Tibial artery (tissue), 4 donors: ENCODE results near the gene CREB3L4.

Experiments
- DNase-seq, 2 donors: peaks; one replicate each; pipeline ENCODE4 v3.0.0-alpha.2; 2019
- H3K27ac ChIP-seq, 2 donors: fragments of 200-600 bp; sonication (generic) in 1 of 2; 1 replicate in 1 of 2; 2 replicates in 1 of 2; pipeline ENCODE4 v1.5.1; 2018 to 2019; ENCODE audit warnings: mild to moderate bottlenecking in 1 of 2
- H3K27me3 ChIP-seq, 2 donors: fragments of 200-600 bp; sonication (generic) in 1 of 2; one replicate each; pipeline versions ENCODE4 v1.5.1 to v1.6.0; 2016 to 2019
- H3K36me3 ChIP-seq, 3 donors: fragments of 200-600 bp; sonication (generic) in 2 of 3; one replicate each; pipeline ENCODE4 v1.5.1; 2016 to 2019; ENCODE audit warnings: mild to moderate bottlenecking in 2 of 3
- H3K4me1 ChIP-seq, 4 donors: fragments of 200-600 bp; sonication (generic) in 2 of 4; 1 replicate in 3 of 4; 2 replicates in 1 of 4; pipeline ENCODE4 v1.5.1; 2016 to 2019
- H3K4me3 ChIP-seq, 2 donors: fragments of 200-600 bp; sonication (generic) in 1 of 2; 1 replicate in 1 of 2; 2 replicates in 1 of 2; pipeline ENCODE4 v1.5.1; 2018 to 2019; ENCODE audit warnings: mild to moderate bottlenecking in 2 of 2
- H3K9me3 ChIP-seq, 3 donors: fragments of 200-600 bp; sonication (generic) in 1 of 3; one replicate each; pipeline ENCODE4 v1.5.1; 2016 to 2019
- intact Hi-C: fragments of 100-400 bp; cut with DNase I; formaldehyde crosslinking; loops from one replicate; pipeline ENCODE4 v1.15.0; 2023; ENCODE audit warnings: low total_unique reads
- TF ChIP-seq, protein P1 (sequence below), 2 experiments: fragments of 200-600 bp in 1 of 2; fragments of 450-650 bp in 1 of 2; IDR thresholded peaks; one replicate each; pipeline ENCODE4 v1.5.1; 2017 to 2019; ENCODE audit warnings: antibody characterized with exemption in 2 of 2, mild to moderate bottlenecking in 1 of 2, moderate library complexity in 1 of 2

CREB3L4 gene, protein sequence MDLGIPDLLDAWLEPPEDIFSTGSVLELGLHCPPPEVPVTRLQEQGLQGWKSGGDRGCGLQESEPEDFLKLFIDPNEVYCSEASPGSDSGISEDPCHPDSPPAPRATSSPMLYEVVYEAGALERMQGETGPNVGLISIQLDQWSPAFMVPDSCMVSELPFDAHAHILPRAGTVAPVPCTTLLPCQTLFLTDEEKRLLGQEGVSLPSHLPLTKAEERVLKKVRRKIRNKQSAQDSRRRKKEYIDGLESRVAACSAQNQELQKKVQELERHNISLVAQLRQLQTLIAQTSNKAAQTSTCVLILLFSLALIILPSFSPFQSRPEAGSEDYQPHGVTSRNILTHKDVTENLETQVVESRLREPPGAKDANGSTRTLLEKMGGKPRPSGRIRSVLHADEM

DNA sequence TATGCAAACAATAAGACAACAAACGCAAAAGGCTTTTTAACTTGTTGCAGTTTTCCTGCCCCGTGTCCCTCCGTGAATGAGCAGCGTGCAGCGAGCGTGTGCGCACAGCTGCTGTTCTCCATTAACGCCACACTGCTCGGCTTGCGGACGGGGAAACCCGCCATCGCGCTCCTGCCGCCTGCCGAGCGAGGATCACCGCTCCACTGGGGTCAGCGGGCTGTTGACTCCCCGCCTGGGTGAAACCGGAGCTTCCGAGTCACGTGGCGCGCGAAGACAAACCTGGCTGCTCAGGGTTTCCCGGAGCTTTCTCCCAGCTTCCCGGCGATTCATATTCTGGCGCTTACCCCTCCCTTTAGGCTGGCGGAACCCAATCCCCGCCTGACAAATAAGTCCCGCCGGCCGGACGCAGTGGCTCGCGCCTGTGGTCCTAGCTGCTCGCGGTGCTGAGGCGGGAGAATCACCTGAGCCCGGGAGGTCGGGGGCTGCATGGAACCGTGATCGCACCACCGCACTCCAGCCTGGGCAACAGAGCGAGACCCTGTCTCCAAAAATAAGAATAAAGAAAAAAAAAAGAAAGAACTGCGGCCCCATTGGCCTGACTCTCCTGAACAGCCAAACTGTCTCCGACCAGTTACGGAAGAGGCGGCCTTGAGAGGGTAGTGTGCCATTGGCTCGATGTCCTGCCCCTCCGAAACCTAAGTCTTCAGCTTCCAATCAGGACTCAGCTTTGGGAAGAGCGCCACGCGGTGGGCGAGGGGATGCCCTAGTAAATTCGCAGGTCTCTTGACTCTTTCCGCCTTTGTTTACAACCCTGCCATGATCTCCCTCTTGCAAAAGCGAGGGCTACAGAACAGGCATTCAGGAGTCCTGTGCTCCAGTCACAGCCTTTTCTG is at the start of gene CREB3L4:
Gene CREB3L4, plus strand, starts transcription at position 796 of the 893 bp plus-strand sequence. CDS start 624 bp downstream, outside the sequence.
- Histone ChIP-seq H3K4me3 (peak within 1 kb of the TSS; percentile 62), H3K36me3 (peaks cover 0 to 2% (median 0%) of the 10 kb centered on the region in 3 donors), H3K9me3 (no peaks in the 10 kb centered on the region), H3K4me1 (peaks cover 0 to 50% (median 31%) of the 10 kb centered on the region in 4 donors), H3K27me3 (no peaks in the 10 kb centered on the region), H3K27ac (peak within 1 kb of the TSS; percentile 78 to 88)
- TF ChIP-seq, protein P1, sequence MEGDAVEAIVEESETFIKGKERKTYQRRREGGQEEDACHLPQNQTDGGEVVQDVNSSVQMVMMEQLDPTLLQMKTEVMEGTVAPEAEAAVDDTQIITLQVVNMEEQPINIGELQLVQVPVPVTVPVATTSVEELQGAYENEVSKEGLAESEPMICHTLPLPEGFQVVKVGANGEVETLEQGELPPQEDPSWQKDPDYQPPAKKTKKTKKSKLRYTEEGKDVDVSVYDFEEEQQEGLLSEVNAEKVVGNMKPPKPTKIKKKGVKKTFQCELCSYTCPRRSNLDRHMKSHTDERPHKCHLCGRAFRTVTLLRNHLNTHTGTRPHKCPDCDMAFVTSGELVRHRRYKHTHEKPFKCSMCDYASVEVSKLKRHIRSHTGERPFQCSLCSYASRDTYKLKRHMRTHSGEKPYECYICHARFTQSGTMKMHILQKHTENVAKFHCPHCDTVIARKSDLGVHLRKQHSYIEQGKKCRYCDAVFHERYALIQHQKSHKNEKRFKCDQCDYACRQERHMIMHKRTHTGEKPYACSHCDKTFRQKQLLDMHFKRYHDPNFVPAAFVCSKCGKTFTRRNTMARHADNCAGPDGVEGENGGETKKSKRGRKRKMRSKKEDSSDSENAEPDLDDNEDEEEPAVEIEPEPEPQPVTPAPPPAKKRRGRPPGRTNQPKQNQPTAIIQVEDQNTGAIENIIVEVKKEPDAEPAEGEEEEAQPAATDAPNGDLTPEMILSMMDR (IDR thresholded peaks at IDR 0.05) = peak; percentile 17 to 37
- DNase-seq = peak; percentile 94 to 96
- intact Hi-C loops = no loop called here

- Histone ChIP-seq H3K27me3 (no peaks in the 10 kb centered on the region), H3K4me1 (peaks cover 4 to 58% (median 34%) of the 10 kb centered on the region in 4 donors), H3K27ac (peak overlapping the region; percentile 0 to 97), H3K9me3 (no peaks in the 10 kb centered on the region), H3K4me3 (peak overlapping the region; percentile 98 to 100), H3K36me3 (peaks cover 0 to 8% (median 0%) of the 10 kb centered on the region in 3 donors)
- TF ChIP-seq, protein P1 (IDR thresholded peaks at IDR 0.05) = peak; percentile 21 to 28
- intact Hi-C loops = loop anchor here (10.0 kb wide), 1 partner anchor 55 kb away; the partner anchor contains the start of gene JTB
- no peak for DNase-seq
Observed at GRCh38 chr1:153919876-153920852, 47.5 kb upstream of the CREB3L4 start.

GRCh38 chr1:153921080-153921802 is 46.5 kb upstream of the CREB3L4 start:
- intact Hi-C loops = loop anchor here (10.0 kb wide), 1 partner anchor 54 kb away; the partner anchor contains the start of gene JTB
- peaks cover 4 to 54% (median 34%) of the 10 kb centered on the region in 4 donors for H3K4me1 ChIP-seq
- H3K27ac ChIP-seq = peak overlapping the region; percentile 95 to 97

DNA sequence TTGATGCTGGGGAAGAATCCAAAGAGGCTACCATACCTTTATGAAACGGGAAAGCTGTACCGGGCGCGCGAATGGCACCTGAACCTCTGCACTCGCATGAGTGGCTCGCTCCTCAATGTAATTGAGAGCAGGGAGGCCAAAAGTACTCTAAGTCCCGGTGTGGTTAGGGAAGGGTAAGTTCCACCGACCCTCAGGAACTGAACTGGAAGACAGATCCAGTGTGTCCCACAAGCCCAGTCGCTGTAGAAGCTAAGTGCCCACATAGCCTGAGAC is 46.0 kb upstream of the CREB3L4 start:
- no peak for DNase-seq

More at GRCh38 chr1:153921080-153921802, 46.5 kb upstream of the CREB3L4 start:
- H3K9me3 ChIP-seq = no peaks in the 10 kb centered on the region
- H3K4me3 ChIP-seq = peak overlapping the region; percentile 98 to 100
- no peak for DNase-seq
- H3K27me3 ChIP-seq = no peaks in the 10 kb centered on the region
- TF ChIP-seq, protein P1 (IDR thresholded peaks at IDR 0.05) = no peak
- H3K36me3 ChIP-seq = peaks cover 0 to 4% (median 0%) of the 10 kb centered on the region in 3 donors

More for the DNA sequence above, 46.0 kb upstream of the CREB3L4 start:
- intact Hi-C loops = loop anchor here (10.0 kb wide), 1 partner anchor 53 kb away; the partner anchor contains the start of gene JTB
- peak overlapping the region; percentile 95 to 97 for H3K27ac ChIP-seq
- TF ChIP-seq, protein P1 (IDR thresholded peaks at IDR 0.05) = no peak
- H3K36me3 ChIP-seq = peaks cover 0 to 4% (median 0%) of the 10 kb centered on the region in 3 donors
- no peaks in the 10 kb centered on the region for H3K27me3 ChIP-seq
- H3K9me3 ChIP-seq = no peaks in the 10 kb centered on the region
- peak overlapping the region; percentile 98 to 100 for H3K4me3 ChIP-seq
- H3K4me1 ChIP-seq = peaks cover 4 to 52% (median 34%) of the 10 kb centered on the region in 4 donors
